Measurements from ENCODE around the gene ALDH4A1.

The ALDH4A1 gene

GRCh38 chr1:18938707-18939070 lies 36.3 kb upstream of the ALDH4A1 start:
- H2BK12ac ChIP-seq (ENCODE audit: low read length): peak overlapping the region; percentile 52
- WGBS, 2 donors (ENCODE audit: extremely low coverage in 2 of 2, insufficient read length in 2 of 2, insufficient replicate concordance in 1 of 2): no CpG with 5 or more reads among the region's 2 CpGs

GRCh38 chr1:18938008-18938706 lies 35.8 kb upstream of the ALDH4A1 start:
- Histone ChIP-seq H3K79me1 (ENCODE audit: low read depth, low read length) (no peaks in the 10 kb centered on the region), H3K14ac (ENCODE audit: low read length) (no peak overlapping the region), H3K9ac (ENCODE audit: low read depth, low read length, poor library complexity) (no peak overlapping the region), H4K91ac (ENCODE audit: low read depth, low read length, poor library complexity) (no peak overlapping the region), H3K23ac (ENCODE audit: low read depth, low read length, poor library complexity) (peak overlapping the region; percentile 82), H3K4me3 (ENCODE audit: low read length in 2 of 2) (no peak overlapping the region), H2BK120ac (ENCODE audit: low read depth, low read length) (peak overlapping the region; percentile 29), H3K9me3 (replicated peaks in 1 of 2; ENCODE audit: control insufficient read depth in 2 of 2, insufficient read depth in 1 of 2, low read depth in 1 of 2, low read length in 2 of 2) (no peaks in the 10 kb centered on the region), H3K36me3 (replicated peaks in 1 of 2; ENCODE audit: control insufficient read depth in 2 of 2, insufficient read depth in 2 of 2, low read length in 2 of 2) (no peaks in the 10 kb centered on the region), H4K8ac (ENCODE audit: low read depth, low read length) (no peak overlapping the region), H3K27ac (replicated peaks; ENCODE audit: low read length) (no peak overlapping the region), H3K18ac (ENCODE audit: low read length) (peak overlapping the region; percentile 89), H3K4me2 (ENCODE audit: insufficient read depth, low read length, poor library complexity, severe bottlenecking) (no peak overlapping the region), H3K4ac (ENCODE audit: low read length) (no peak overlapping the region), H2AK5ac (ENCODE audit: low read depth, low read length) (peak overlapping the region; percentile 94), H2BK12ac (ENCODE audit: low read length) (peak overlapping the region; percentile 52), H2BK5ac (ENCODE audit: low read length) (no peak overlapping the region), H3K27me3 (ENCODE audit: control insufficient read depth in 3 of 3, insufficient read depth in 3 of 3, low read depth in 1 of 3, low read length in 3 of 3) (peaks cover 0 to 1% (median 0%) of the 10 kb centered on the region in 3 experiments), H2AFZ (ENCODE audit: low read length) (no peak overlapping the region), H3K4me1 (ENCODE audit: control insufficient read depth in 2 of 2, insufficient read depth in 1 of 2, low read depth in 1 of 2, low read length in 2 of 2) (peaks cover 19 to 28% of the 10 kb centered on the region in 2 donors), H2BK15ac (ENCODE audit: low read length) (peak overlapping the region; percentile 50)
- no CpG with 5 or more reads among the region's 14 CpGs for WGBS, 2 donors (ENCODE audit: extremely low coverage in 2 of 2, insufficient read length in 2 of 2, insufficient replicate concordance in 1 of 2)
- DNase-seq (ENCODE audit: low spot score): no peak

More at GRCh38 chr1:18938707-18939070, 36.3 kb upstream of the ALDH4A1 start:
- no peak overlapping the region for H3K4me3 ChIP-seq (ENCODE audit: low read length in 2 of 2)
- no peak overlapping the region for H4K8ac ChIP-seq (ENCODE audit: low read depth, low read length)
- H3K9ac ChIP-seq (ENCODE audit: low read depth, low read length, poor library complexity): no peak overlapping the region
- no peak overlapping the region for H3K14ac ChIP-seq (ENCODE audit: low read length)
- H3K27ac ChIP-seq (replicated peaks; ENCODE audit: low read length): no peak overlapping the region
- no peak overlapping the region for H2BK5ac ChIP-seq (ENCODE audit: low read length)
- H3K79me1 ChIP-seq (ENCODE audit: low read depth, low read length): no peaks in the 10 kb centered on the region
- H3K4ac ChIP-seq (ENCODE audit: low read length): no peak overlapping the region
- H3K4me1 ChIP-seq (ENCODE audit: control insufficient read depth in 2 of 2, insufficient read depth in 1 of 2, low read depth in 1 of 2, low read length in 2 of 2): peaks cover 19 to 28% of the 10 kb centered on the region in 2 donors
- H3K23ac ChIP-seq (ENCODE audit: low read depth, low read length, poor library complexity): peak overlapping the region; percentile 82
- H2AFZ ChIP-seq (ENCODE audit: low read length): no peak overlapping the region
- peak overlapping the region; percentile 50 for H2BK15ac ChIP-seq (ENCODE audit: low read length)
- H3K18ac ChIP-seq (ENCODE audit: low read length): peak overlapping the region; percentile 89
- H2AK5ac ChIP-seq (ENCODE audit: low read depth, low read length): peak overlapping the region; percentile 94
- no peaks in the 10 kb centered on the region for H3K9me3 ChIP-seq (replicated peaks in 1 of 2; ENCODE audit: control insufficient read depth in 2 of 2, insufficient read depth in 1 of 2, low read depth in 1 of 2, low read length in 2 of 2)
- no peak overlapping the region for H3K4me2 ChIP-seq (ENCODE audit: insufficient read depth, low read length, poor library complexity, severe bottlenecking)
- no peaks in the 10 kb centered on the region for H3K36me3 ChIP-seq (replicated peaks in 1 of 2; ENCODE audit: control insufficient read depth in 2 of 2, insufficient read depth in 2 of 2, low read length in 2 of 2)
- no peak for DNase-seq (ENCODE audit: low spot score)
- H3K27me3 ChIP-seq (ENCODE audit: control insufficient read depth in 3 of 3, insufficient read depth in 3 of 3, low read depth in 1 of 3, low read length in 3 of 3): peaks cover 0 to 1% (median 0%) of the 10 kb centered on the region in 3 experiments
- H4K91ac ChIP-seq (ENCODE audit: low read depth, low read length, poor library complexity): no peak overlapping the region
- peak overlapping the region; percentile 24 for H2BK120ac ChIP-seq (ENCODE audit: low read depth, low read length)

GRCh38 chr1:18937539-18937938 lies 35.2 kb upstream of the ALDH4A1 start:
- Histone ChIP-seq H3K9ac (ENCODE audit: low read depth, low read length, poor library complexity) (no peak overlapping the region), H3K14ac (ENCODE audit: low read length) (no peak overlapping the region), H4K8ac (ENCODE audit: low read depth, low read length) (no peak overlapping the region), H3K9me3 (replicated peaks in 1 of 2; ENCODE audit: control insufficient read depth in 2 of 2, insufficient read depth in 1 of 2, low read depth in 1 of 2, low read length in 2 of 2) (no peaks in the 10 kb centered on the region), H3K4me2 (ENCODE audit: insufficient read depth, low read length, poor library complexity, severe bottlenecking) (no peak overlapping the region), H3K4me3 (ENCODE audit: low read length in 2 of 2) (no peak overlapping the region), H2AK5ac (ENCODE audit: low read depth, low read length) (peak overlapping the region; percentile 94), H3K18ac (ENCODE audit: low read length) (peak overlapping the region; percentile 56), H3K4ac (ENCODE audit: low read length) (no peak overlapping the region), H3K27me3 (ENCODE audit: control insufficient read depth in 3 of 3, insufficient read depth in 3 of 3, low read depth in 1 of 3, low read length in 3 of 3) (peaks cover 0 to 1% (median 0%) of the 10 kb centered on the region in 3 experiments), H2BK120ac (ENCODE audit: low read depth, low read length) (no peak overlapping the region), H2AFZ (ENCODE audit: low read length) (no peak overlapping the region), H2BK12ac (ENCODE audit: low read length) (no peak overlapping the region), H3K23ac (ENCODE audit: low read depth, low read length, poor library complexity) (no peak overlapping the region), H3K79me1 (ENCODE audit: low read depth, low read length) (no peaks in the 10 kb centered on the region), H2BK5ac (ENCODE audit: low read length) (no peak overlapping the region), H3K4me1 (ENCODE audit: control insufficient read depth in 2 of 2, insufficient read depth in 1 of 2, low read depth in 1 of 2, low read length in 2 of 2) (peaks cover 19 to 28% of the 10 kb centered on the region in 2 donors), H3K27ac (replicated peaks; ENCODE audit: low read length) (no peak overlapping the region), H3K36me3 (replicated peaks in 1 of 2; ENCODE audit: control insufficient read depth in 2 of 2, insufficient read depth in 2 of 2, low read length in 2 of 2) (no peaks in the 10 kb centered on the region), H2BK15ac (ENCODE audit: low read length) (no peak overlapping the region), H4K91ac (ENCODE audit: low read depth, low read length, poor library complexity) (no peak overlapping the region)
- WGBS, 2 donors (ENCODE audit: extremely low coverage in 2 of 2, insufficient read length in 2 of 2, insufficient replicate concordance in 1 of 2): no CpG with 5 or more reads among the region's 8 CpGs
- DNase-seq (ENCODE audit: low spot score): no peak

GRCh38 chr1:18936814-18937481 lies 34.6 kb upstream of the ALDH4A1 start:
- H2BK15ac ChIP-seq (ENCODE audit: low read length): no peak overlapping the region
- DNase-seq (ENCODE audit: low spot score): no peak
- no peak overlapping the region for H3K27ac ChIP-seq (replicated peaks; ENCODE audit: low read length)
- H3K4me3 ChIP-seq (ENCODE audit: low read length in 2 of 2): no peak overlapping the region
- H2BK12ac ChIP-seq (ENCODE audit: low read length): no peak overlapping the region
- peak overlapping the region; percentile 56 for H3K18ac ChIP-seq (ENCODE audit: low read length)
- no CpG with 5 or more reads among the region's 11 CpGs for WGBS, 2 donors (ENCODE audit: extremely low coverage in 2 of 2, insufficient read length in 2 of 2, insufficient replicate concordance in 1 of 2)
- H3K27me3 ChIP-seq (ENCODE audit: control insufficient read depth in 3 of 3, insufficient read depth in 3 of 3, low read depth in 1 of 3, low read length in 3 of 3): peaks cover 0 to 1% (median 0%) of the 10 kb centered on the region in 3 experiments
- H3K14ac ChIP-seq (ENCODE audit: low read length): peak overlapping the region; percentile 66
- peak overlapping the region; percentile 51 for H2AK5ac ChIP-seq (ENCODE audit: low read depth, low read length)
- H3K9ac ChIP-seq (ENCODE audit: low read depth, low read length, poor library complexity): no peak overlapping the region
- peak overlapping the region; percentile 16 for H3K23ac ChIP-seq (ENCODE audit: low read depth, low read length, poor library complexity)
- H4K91ac ChIP-seq (ENCODE audit: low read depth, low read length, poor library complexity): no peak overlapping the region
- no peaks in the 10 kb centered on the region for H3K36me3 ChIP-seq (replicated peaks in 1 of 2; ENCODE audit: control insufficient read depth in 2 of 2, insufficient read depth in 2 of 2, low read length in 2 of 2)
- H2AFZ ChIP-seq (ENCODE audit: low read length): no peak overlapping the region
- peaks cover 14 to 23% of the 10 kb centered on the region in 2 donors for H3K4me1 ChIP-seq (ENCODE audit: control insufficient read depth in 2 of 2, insufficient read depth in 1 of 2, low read depth in 1 of 2, low read length in 2 of 2)
- no peak overlapping the region for H2BK5ac ChIP-seq (ENCODE audit: low read length)
- H2BK120ac ChIP-seq (ENCODE audit: low read depth, low read length): no peak overlapping the region
- no peak overlapping the region for H3K4ac ChIP-seq (ENCODE audit: low read length)
- H3K4me2 ChIP-seq (ENCODE audit: insufficient read depth, low read length, poor library complexity, severe bottlenecking): no peak overlapping the region
- H4K8ac ChIP-seq (ENCODE audit: low read depth, low read length): no peak overlapping the region
- no peaks in the 10 kb centered on the region for H3K9me3 ChIP-seq (replicated peaks in 1 of 2; ENCODE audit: control insufficient read depth in 2 of 2, insufficient read depth in 1 of 2, low read depth in 1 of 2, low read length in 2 of 2)
- no peaks in the 10 kb centered on the region for H3K79me1 ChIP-seq (ENCODE audit: low read depth, low read length)
